Medulla oblongata (tissue), 1 donor: Measurements from ENCODE around the gene ZSWIM4.

Experiments
- DNase-seq: peaks from one replicate; pipeline ENCODE4 v3.0.0-alpha.2; 2015; ENCODE audit errors: extremely low spot score

The ZSWIM4 gene

GRCh38 chr19:13873834-13874515 is 78.7 kb downstream of the ZSWIM4 start:
- no peak for DNase-seq

GRCh38 chr19:13875824-13876223 is 80.6 kb downstream of the ZSWIM4 start:
- no peak for DNase-seq

DNA sequence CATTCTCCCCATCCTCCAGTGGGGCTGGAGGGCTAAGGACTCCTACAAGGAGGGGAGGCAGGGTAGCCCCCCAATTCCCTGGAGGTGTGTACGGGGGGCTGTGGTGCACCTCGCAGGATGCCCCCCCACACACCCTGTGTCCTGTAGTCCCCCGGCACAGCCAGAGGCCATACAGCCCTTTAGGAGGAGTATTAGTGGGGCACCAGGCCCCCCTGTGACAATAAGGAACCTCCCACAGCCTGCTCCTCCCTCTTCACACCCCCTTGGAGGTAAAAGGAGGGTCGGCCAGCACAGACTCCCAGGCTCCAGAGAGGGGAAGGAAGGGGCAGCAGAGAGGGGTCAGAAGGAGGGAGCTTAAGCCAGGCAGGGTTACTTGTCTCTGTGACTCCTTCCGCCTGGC is 81.6 kb downstream of the ZSWIM4 start, which contains the start of gene NANOS3:
NANOS3 (plus strand) TSS at position 301 of the 400 bp plus-strand sequence. CDS start 115 bp downstream, outside the sequence.
- no peak for DNase-seq

DNA sequence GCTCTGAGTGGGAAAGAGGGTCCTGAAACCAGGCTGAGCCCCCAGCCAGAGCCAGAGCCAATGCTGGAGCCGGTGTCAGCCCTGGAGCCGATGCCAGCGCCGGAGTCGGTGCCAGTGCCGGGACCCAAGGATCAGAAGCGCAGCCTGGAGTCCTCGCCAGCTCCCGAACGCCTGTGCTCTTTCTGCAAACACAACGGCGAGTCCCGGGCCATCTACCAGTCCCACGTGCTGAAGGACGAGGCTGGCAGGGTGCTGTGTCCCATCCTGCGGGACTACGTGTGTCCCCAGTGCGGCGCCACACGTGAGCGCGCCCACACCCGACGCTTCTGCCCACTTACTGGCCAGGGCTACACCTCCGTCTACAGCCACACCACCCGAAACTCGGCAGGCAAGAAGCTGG is 82.1 kb downstream of the ZSWIM4 start:
- no peak for DNase-seq

DNA sequence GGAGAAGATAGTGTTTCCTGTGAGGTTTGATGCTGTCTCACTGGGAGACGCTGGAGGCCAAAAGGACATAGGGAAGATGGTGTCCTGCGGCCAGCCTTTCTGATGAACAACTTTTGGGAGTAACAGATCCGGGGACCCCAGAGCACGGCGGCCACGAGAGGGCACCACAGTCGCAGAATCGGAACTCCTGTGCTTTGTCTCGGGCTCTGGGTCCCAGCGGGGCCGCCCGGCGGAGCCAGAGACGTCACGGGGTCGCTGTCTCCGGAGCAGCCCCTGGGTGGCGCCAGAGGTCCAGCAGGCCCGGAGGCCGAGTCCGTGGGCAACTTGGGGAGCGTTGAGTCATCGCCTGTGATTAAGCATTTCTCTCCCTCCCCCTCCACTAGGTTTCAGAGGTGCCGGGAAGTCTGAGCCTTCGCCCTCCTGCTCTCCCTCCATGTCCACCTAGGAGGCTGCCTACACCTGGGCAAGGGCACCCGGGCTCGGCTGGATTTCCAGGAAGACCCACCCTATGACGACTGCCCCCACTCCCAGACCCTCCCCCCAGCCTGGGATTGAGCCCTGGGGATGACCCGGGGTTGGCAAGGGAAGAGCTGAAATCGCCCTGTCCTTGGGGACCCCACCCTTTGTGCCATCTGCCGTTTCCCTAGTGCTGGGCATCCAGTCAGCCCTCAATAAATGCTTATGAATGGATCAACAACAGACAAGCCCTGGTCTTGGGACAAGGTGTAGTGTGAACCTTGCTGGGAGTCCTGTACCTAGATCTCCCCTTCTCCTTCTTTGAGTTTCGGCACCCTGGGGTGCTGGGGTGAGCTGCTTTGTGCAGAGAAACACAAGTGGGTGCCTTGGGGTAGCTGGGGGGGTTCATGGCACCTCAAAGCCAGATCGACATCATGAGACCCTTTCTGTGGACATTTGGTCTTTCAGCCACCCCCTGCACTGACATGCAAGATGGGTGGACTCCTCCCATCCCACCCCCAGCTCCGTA is 85.1 kb downstream of the ZSWIM4 start:
- peak; percentile 97 for DNase-seq

- DNase-seq, result no peak
Measured at GRCh38 chr19:13881251-13881691, 86.0 kb downstream of the ZSWIM4 start.
